NOMO-1 treated with dmso at 0.1 percent for 144 hours (cell line): ENCODE results near the gene RAB2B.
A peak's percentile ranks its signal among the peaks of the same experiment; 100 is the strongest.

Experiments used
- DNase-seq: peaks from one replicate; lab custom pipeline; 2025; ENCODE audit not compliant: unreplicated experiment; lab: John Stamatoyannopoulos, UW

The RAB2B gene

GRCh38 chr14:21476925-21477681 is at the start of gene RAB2B, which contains the start of gene TOX4:
Gene RAB2B, minus strand, starts transcription at chr14:21476959. Its CDS starts 87 bp downstream, at chr14:21476872.
Gene TOX4, plus strand, starts transcription at chr14:21477195. Its CDS starts 84 bp downstream, at chr14:21477279.
- DNase-seq, result peak; percentile 99

- no peak for DNase-seq
These were observed 49.4 kb upstream of the RAB2B start, which contains the start of gene SALL2 for GRCh38 chr14:21525962-21526671. Gene SALL2, minus strand, starts transcription at chr14:21526346. Its CDS starts 219 bp downstream, at chr14:21526127.

- no peak for DNase-seq
These were observed 48.8 kb upstream of the RAB2B start for GRCh38 chr14:21525571-21525961.

- DNase-seq, result no peak
These were observed 48.1 kb upstream of the RAB2B start for GRCh38 chr14:21524575-21525490.

GRCh38 chr14:21523203-21523602 is 46.4 kb upstream of the RAB2B start:
- DNase-seq, result no peak

GRCh38 chr14:21521501-21521900 is 44.7 kb upstream of the RAB2B start:
- no peak for DNase-seq

GRCh38 chr14:21520767-21521166 is 44.0 kb upstream of the RAB2B start:
- no peak for DNase-seq

- no peak for DNase-seq
These were observed 42.0 kb upstream of the RAB2B start for GRCh38 chr14:21518725-21519124.

- DNase-seq, result no peak
These were observed 37.6 kb upstream of the RAB2B start for GRCh38 chr14:21514341-21514740.

- peak; percentile 97 for DNase-seq
These were observed 34.2 kb upstream of the RAB2B start, which contains the start of gene METTL3 for GRCh38 chr14:21510735-21511657. Gene METTL3, minus strand, starts transcription at chr14:21511340. Its CDS starts 117 bp downstream, at chr14:21511223.

GRCh38 chr14:21509432-21510143 is 32.8 kb upstream of the RAB2B start:
- DNase-seq, result peak; percentile 9

GRCh38 chr14:21506557-21506956 is 29.8 kb upstream of the RAB2B start:
- DNase-seq, result no peak

GRCh38 chr14:21505012-21505553 is 28.3 kb upstream of the RAB2B start:
- DNase-seq, result no peak

GRCh38 chr14:21503376-21503775 is 26.6 kb upstream of the RAB2B start:
- no peak for DNase-seq

- no peak for DNase-seq
These were observed 24.8 kb upstream of the RAB2B start for GRCh38 chr14:21501568-21501967.

GRCh38 chr14:21498540-21499526 is 22.1 kb upstream of the RAB2B start:
- DNase-seq, result no peak

GRCh38 chr14:21496453-21496852 is 19.7 kb upstream of the RAB2B start:
- DNase-seq, result no peak
